Activated T-helper 17 cell treated with anti-CD3 and anti-CD28 coated beads, Interleukin-2, amount 50 U/mL, for 72 hours (primary cell): ENCODE results near the gene ARID3C. TPM values are rescaled to one million over a fixed set of nuclear protein-coding genes. Genes with fewer than 3 reads are reported as not detected.

ENCODE experiments used
- ATAC-seq: fragments of 150-1000 bp; cut with Tn5 transposase; replicated peaks from 2 replicates; pipeline ENCODE4 v1.10.0; 2021; ENCODE audit warnings: mild to moderate bottlenecking, moderate library complexity
- H3K27ac Mint-ChIP-seq: one replicate; pipeline ENCODE4 v1.8.0; 2022; ENCODE audit warnings: mixed read lengths
- H3K27me3 Mint-ChIP-seq: one replicate; pipeline ENCODE4 v1.8.0; 2022; ENCODE audit warnings: mixed read lengths
- H3K36me3 Mint-ChIP-seq: one replicate; pipeline ENCODE4 v1.8.0; 2022; ENCODE audit warnings: low read depth, mild to moderate bottlenecking, mixed read lengths
- H3K4me1 Mint-ChIP-seq: one replicate; pipeline ENCODE4 v1.8.0; 2022; ENCODE audit warnings: mixed read lengths
- H3K4me3 Mint-ChIP-seq: one replicate; pipeline ENCODE4 v1.8.0; 2022; ENCODE audit warnings: mild to moderate bottlenecking, mixed read lengths
- H3K9me3 Mint-ChIP-seq: one replicate; pipeline ENCODE4 v1.8.0; 2022; ENCODE audit warnings: mixed read lengths
- total RNA-seq, 2 donors: library from RNA; stranded (reverse); gene quantifications; one replicate each; pipeline ENCODE4 v1.2.3, GENCODE V29; 2022

ARID3C gene
- total RNA-seq, 2 donors from 2014 or later, result 0.17 to 0.42 TPM

GRCh38 chr9:34603610-34604231 lies 25.1 kb downstream of the ARID3C start:
- Mint-ChIP-seq H3K27ac (no peak overlapping the region), H3K9me3 (no peaks in the 10 kb centered on the region), H3K27me3 (peaks cover 3% of the 10 kb centered on the region), H3K4me3 (no peak overlapping the region), H3K36me3 (no peaks in the 10 kb centered on the region), H3K4me1 (no peaks in the 10 kb centered on the region)
- ATAC-seq, result peak; percentile 92

DNA sequence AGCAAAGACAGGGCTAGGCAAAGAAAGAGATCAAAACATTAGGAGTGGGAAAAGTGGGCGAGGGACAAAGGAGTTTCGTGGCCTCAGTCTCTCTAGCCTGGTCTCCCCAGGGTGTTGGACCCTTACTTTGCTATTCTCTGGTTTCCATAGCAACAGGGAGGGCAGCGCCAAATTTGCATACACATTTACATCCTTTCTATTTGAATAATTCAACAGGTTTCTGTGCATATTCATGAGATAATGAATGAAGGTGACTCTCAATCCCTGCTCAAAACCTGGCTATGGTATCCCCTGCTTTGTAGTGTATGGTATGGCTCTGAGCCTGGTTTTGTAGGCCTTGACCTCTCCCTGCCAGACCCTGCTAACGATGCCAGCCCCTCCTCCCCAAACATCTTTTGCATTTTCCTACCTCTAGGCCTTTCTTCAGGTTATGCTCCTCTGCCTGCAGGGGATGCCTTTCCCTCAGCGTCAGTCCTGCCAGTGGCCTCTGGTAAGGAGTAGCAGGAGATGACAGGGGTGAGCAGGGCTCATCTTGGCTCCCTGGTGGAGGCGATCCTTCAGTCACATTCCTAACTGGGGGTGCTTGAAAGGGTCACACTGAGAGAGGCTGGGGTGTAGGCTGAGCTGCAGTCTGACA lies 26.8 kb downstream of the ARID3C start:
- H3K9me3 Mint-ChIP-seq, result no peaks in the 10 kb centered on the region
- H3K36me3 Mint-ChIP-seq, result no peaks in the 10 kb centered on the region
- peak overlapping the region; percentile 7 for H3K27ac Mint-ChIP-seq
- no peak for ATAC-seq
- no peaks in the 10 kb centered on the region for H3K4me1 Mint-ChIP-seq
- no peak overlapping the region for H3K4me3 Mint-ChIP-seq
- H3K27me3 Mint-ChIP-seq, result peaks cover 3% of the 10 kb centered on the region

GRCh38 chr9:34600908-34601307 lies 28.0 kb downstream of the ARID3C start:
- no peaks in the 10 kb centered on the region for H3K4me1 Mint-ChIP-seq
- no peaks in the 10 kb centered on the region for H3K9me3 Mint-ChIP-seq
- H3K27ac Mint-ChIP-seq, result no peak overlapping the region
- no peak for ATAC-seq
- peaks cover 8% of the 10 kb centered on the region for H3K27me3 Mint-ChIP-seq
- H3K4me3 Mint-ChIP-seq, result no peak overlapping the region
- no peaks in the 10 kb centered on the region for H3K36me3 Mint-ChIP-seq

GRCh38 chr9:34599546-34599945 lies 29.3 kb downstream of the ARID3C start:
- ATAC-seq, result no peak
- Mint-ChIP-seq H3K9me3 (no peaks in the 10 kb centered on the region), H3K4me1 (no peaks in the 10 kb centered on the region), H3K27ac (no peak overlapping the region), H3K36me3 (no peaks in the 10 kb centered on the region), H3K27me3 (peaks cover 8% of the 10 kb centered on the region), H3K4me3 (no peak overlapping the region)

DNA sequence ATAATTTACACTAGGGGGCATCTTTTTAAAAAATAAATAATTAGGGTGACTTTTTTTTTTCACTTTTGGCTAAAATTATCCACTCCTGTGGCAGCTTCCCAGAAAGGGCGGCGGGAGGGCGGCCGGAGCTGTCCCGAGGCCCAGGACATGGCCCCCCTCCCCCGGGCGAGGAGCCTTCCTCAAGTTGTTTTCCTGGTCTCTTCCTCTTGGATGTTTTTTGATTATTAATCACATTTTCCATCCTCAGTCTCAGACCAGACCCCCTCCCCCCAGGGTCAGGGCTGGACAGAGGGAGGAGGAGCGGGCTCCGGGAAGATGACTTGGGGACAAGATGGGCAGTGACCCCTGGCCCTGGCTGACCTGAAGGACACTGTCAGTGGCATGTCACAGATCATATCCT lies 34.7 kb downstream of the ARID3C start:
- H3K4me1 Mint-ChIP-seq, result peaks cover 6% of the 10 kb centered on the region
- peaks cover 29% of the 10 kb centered on the region for H3K27me3 Mint-ChIP-seq
- ATAC-seq, result no peak
- H3K36me3 Mint-ChIP-seq, result peaks cover 7% of the 10 kb centered on the region
- no peak overlapping the region for H3K4me3 Mint-ChIP-seq
- no peaks in the 10 kb centered on the region for H3K9me3 Mint-ChIP-seq
- H3K27ac Mint-ChIP-seq, result no peak overlapping the region

DNA sequence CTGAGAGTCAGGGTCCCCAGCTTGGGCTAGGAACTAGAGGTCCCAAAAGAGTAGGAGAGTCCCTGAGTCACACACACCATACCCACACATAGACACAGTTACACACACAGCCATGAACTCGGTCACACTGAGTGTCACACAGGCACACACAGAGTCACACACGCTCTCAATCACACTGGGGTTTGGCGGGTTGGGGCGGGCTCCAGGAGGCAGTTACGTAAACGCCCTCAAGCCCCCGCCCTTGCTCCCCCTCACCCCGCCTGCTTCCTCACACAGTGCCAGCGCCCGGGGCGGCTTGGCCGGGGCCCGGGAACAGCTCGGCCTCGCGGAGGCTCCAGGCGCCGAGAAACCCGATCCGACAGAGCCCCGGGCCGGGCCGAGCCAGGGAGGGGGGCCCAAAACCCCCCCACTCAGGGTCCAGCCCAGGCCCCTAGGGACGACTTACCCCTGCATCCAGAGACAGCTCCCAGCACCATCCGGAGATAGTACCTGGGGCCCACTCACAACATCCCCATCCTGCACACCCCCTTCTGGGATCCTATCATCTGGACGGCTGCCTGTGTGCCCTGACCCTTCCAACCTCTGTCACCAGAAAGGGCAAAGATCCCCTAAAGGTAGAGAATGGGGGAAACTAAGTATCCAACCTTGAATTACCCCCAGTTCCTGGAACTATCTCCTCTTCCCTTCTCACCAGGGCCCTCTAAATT lies 35.8 kb downstream of the ARID3C start:
- H3K36me3 Mint-ChIP-seq, result peaks cover 7% of the 10 kb centered on the region
- no peak for ATAC-seq
- peaks cover 39% of the 10 kb centered on the region for H3K27me3 Mint-ChIP-seq
- no peaks in the 10 kb centered on the region for H3K9me3 Mint-ChIP-seq
- peak overlapping the region; percentile 68 for H3K4me3 Mint-ChIP-seq
- peaks cover 13% of the 10 kb centered on the region for H3K4me1 Mint-ChIP-seq
- no peak overlapping the region for H3K27ac Mint-ChIP-seq

DNA sequence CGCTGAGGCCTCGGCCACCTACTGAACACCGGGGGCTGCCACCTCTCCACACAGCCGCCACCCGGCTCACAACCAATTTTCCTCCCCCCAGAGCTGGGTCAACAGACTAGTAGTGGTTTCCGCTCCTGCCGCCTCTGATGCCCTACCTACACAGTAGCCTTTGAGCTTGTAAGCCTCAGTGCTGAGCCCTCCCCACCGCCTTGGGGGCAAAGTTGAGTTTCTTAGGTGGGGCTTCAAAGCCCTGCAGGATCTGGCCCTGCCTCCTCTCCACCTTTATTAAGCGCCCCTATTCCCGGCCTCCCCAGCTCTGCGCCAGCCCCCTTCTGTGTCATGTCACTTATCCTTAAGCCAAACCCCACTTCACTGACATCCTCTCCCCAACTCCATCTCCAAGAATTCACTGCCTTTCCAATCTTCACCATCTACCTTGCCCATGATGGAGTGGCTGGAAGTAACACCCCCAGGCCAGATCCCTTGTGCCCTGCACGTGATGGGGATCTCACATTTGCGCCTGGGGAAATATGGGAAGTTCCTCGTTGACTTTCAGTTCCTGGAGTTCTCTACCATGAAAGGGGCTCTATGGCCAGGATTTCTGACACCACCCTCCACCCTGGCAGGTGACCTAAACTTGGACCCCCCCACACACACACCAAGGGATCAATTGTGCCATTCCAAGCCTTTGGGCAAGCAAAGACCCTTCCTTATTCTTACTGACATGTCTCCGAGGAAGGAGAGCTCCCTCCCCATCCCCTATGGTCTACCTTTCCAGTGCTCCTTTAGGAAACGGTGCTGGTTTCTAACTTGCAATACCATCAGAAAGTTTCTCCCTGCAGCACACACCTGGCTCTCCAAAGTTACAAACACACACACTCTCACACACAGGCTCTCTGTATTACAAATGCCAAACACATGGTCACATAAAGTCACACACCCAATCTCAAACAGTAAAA lies 36.7 kb downstream of the ARID3C start:
- H3K27me3 Mint-ChIP-seq, result peaks cover 44% of the 10 kb centered on the region
- peaks cover 13% of the 10 kb centered on the region for H3K4me1 Mint-ChIP-seq
- H3K4me3 Mint-ChIP-seq, result peak overlapping the region; percentile 68
- H3K27ac Mint-ChIP-seq, result no peak overlapping the region
- ATAC-seq, result no peak
- peaks cover 7% of the 10 kb centered on the region for H3K36me3 Mint-ChIP-seq
- no peaks in the 10 kb centered on the region for H3K9me3 Mint-ChIP-seq

DNA sequence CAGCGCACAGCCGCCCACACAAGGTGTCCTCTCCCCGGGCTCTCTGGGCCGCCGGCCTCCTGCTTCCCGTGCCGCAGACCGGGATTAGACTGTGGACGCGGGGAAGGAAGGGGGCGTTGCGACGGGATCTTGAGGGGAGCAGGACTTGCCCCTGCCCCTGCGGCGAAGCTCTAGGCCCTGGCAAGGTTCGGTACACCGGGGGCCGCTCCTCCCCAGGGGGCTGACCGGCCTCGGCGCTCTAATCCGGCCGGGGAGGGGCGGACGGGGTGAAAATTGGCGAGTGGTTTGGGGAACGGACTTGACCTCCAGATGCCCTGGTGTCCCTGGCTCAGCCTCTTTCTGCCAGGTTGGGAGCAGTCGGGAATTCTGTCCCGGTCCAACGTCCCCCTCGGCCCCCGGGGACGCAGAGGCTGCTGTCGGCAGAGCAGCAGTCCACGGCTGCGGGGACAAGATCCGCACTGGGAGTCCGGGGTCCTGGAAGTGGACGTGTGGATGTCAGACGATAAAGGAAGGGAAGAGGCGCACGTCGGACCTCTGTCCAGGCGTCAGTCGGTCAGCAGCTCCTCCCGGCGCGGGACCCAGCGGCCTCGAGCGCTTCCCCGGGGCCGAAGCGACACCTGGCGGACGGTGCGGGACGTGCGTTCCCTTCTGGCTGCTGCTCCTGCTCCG lies 37.5 kb downstream of the ARID3C start:
- Mint-ChIP-seq H3K9me3 (no peaks in the 10 kb centered on the region), H3K27me3 (peaks cover 52% of the 10 kb centered on the region), H3K4me3 (peak overlapping the region; percentile 68), H3K27ac (no peak overlapping the region), H3K4me1 (peaks cover 13% of the 10 kb centered on the region), H3K36me3 (peaks cover 7% of the 10 kb centered on the region)
- ATAC-seq, result peak; percentile 78

GRCh38 chr9:34590381-34591247 lies 38.3 kb downstream of the ARID3C start:
- ATAC-seq, result peak; percentile 20
- peaks cover 13% of the 10 kb centered on the region for H3K4me1 Mint-ChIP-seq
- peaks cover 7% of the 10 kb centered on the region for H3K36me3 Mint-ChIP-seq
- H3K4me3 Mint-ChIP-seq, result peak overlapping the region; percentile 68
- H3K27ac Mint-ChIP-seq, result no peak overlapping the region
- peaks cover 55% of the 10 kb centered on the region for H3K27me3 Mint-ChIP-seq
- H3K9me3 Mint-ChIP-seq, result no peaks in the 10 kb centered on the region

DNA sequence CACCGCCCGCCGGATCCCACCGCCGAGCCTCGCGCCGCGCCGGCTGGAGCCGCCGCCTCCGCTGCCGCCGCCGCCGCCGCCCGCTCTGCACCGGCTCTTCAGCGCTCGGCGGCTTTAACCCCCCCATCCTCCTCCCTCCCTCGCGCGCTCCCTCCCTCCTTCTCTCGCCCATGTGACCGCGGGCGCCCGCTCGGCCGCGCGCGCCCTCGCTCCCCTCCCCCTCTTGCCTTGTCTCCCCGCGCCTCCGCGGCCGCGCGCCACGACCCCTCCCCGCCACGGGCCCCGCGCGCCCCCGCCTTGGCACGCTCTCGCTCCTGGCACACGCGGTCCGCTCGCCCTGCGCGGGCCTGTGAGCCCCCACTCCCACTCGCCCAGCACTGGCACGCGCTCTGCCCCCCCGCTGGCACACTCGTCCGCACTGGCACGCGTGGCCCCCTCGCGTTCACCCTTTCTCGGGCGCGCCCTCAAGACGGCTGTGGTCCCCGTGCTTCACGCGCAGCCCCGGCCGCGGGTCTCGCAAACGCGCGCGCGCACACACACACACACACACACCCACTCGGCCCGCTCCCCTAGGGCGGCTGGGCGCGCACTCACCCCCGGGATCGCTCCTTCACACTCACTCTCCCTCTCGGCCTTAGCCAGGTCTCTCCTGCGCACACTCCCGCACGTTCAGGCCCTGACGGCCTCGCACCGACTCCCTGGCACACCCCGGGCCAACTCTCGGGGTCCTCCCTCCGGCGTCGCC lies 39.1 kb downstream of the ARID3C start, which contains the start of gene CNTFR:
CNTFR (minus strand) TSS at position 89 of the 745 bp plus-strand sequence. CDS start 20,743 bp downstream, outside the sequence.
- Mint-ChIP-seq H3K4me3 (peak within 1 kb of the TSS; percentile 68), H3K27me3 (peaks cover 60% of the 10 kb centered on the region), H3K36me3 (peaks cover 7% of the 10 kb centered on the region), H3K4me1 (peaks cover 13% of the 10 kb centered on the region), H3K27ac (no peak within 1 kb of the TSS), H3K9me3 (no peaks in the 10 kb centered on the region)
- no peak for ATAC-seq

DNA sequence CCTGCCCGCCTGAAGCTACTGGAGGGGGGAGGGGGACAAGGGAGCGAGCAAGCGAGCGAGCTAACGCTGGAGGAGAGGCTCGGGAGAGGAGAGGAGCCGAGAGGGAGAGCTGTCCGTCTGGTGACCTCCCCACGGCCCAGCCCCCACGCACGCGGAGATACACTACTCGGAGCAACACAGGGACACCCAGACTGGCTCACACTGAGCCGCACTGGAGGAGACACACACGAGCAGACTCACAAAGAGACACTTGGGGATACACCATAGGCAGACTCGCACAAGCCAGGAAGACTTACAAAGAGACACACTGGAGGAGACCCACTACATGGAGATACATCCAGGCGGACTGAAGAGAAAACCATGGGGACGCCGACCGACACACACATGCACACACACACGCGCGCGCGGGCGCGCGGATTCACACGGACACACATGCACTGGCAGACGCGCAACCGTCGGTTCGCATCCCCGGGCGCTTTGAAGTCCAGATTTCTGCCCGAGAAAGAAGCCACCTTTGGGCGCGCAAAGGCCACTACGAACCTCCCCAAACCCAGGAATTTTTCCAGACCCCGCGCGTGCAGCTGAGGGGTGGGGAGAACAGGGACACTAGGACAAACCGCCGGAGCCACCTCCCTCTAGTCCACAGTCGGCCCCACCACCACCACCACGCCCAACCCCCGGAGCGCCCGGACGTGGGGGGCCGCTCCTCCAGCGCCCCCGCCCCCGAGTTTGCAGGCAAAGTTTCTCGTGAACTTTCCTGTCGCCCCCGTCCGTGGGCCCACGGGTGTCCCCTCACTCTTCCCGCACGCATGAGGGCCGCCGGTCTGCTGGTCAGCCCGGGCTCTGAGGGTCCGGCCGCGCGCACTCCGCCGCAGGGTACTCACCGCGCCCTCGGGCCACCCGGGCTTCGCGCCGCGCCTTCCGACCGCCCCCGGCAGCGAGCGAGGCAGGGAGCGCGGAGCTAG lies 39.9 kb downstream of the ARID3C start:
- Mint-ChIP-seq H3K27ac (no peak overlapping the region), H3K36me3 (peaks cover 7% of the 10 kb centered on the region), H3K4me1 (peaks cover 13% of the 10 kb centered on the region), H3K27me3 (peaks cover 62% of the 10 kb centered on the region), H3K4me3 (peak overlapping the region; percentile 22), H3K9me3 (no peaks in the 10 kb centered on the region)
- no peak for ATAC-seq

DNA sequence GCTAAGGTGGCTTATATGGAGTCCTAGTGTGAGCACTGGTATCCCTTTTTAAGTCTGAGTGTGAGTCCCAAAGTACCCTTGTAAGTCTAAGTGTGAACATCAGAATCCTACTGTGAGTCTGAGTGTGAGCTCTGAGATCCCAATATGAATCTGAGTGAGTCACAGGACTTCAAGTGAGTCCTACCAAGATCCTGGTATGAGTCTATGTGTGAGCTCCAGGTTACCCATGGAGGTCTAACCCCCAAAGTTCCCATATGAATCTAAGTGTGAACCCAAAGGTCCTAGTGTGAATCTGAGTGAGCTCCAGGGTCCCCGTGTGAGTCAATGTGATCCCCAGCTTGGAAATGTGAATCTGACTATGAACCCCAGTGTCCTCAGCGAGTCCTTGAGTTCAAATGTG lies 41.6 kb downstream of the ARID3C start:
- Mint-ChIP-seq H3K9me3 (no peaks in the 10 kb centered on the region), H3K27ac (no peak overlapping the region), H3K36me3 (peaks cover 7% of the 10 kb centered on the region), H3K27me3 (peaks cover 54% of the 10 kb centered on the region), H3K4me1 (peaks cover 10% of the 10 kb centered on the region), H3K4me3 (no peak overlapping the region)
- peak; percentile 53 for ATAC-seq
